GM18526 (cell line): ENCODE measurements around the gene SVOP.

ENCODE experiments used
- POLR2A ChIP-seq: IDR thresholded peaks from 3 replicates; pipeline ENCODE4 v1.6.1; 2011; ENCODE audit not compliant: insufficient read length; ENCODE audit errors: extremely low read depth

The SVOP gene

DNA sequence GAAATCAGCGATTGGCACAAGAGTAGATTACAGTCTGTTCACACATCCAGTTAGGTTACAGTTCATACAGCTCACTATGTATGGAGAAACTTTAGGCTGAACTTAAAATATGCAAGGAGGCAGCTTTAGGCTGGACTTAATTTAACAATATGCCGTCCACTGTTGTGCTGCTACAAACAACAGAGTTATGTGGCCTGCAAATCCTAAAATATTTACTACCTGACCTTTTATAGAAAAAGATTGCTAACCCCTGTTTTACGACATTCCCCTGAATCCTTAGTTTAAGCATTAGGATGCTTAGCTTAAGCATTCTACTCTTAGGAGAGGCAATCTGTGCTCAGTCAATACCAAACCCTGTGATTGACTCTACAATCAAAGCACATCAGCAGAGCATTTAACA lies 90.1 kb downstream of the SVOP start:
- TF ChIP-seq POLR2A = no peak

DNA sequence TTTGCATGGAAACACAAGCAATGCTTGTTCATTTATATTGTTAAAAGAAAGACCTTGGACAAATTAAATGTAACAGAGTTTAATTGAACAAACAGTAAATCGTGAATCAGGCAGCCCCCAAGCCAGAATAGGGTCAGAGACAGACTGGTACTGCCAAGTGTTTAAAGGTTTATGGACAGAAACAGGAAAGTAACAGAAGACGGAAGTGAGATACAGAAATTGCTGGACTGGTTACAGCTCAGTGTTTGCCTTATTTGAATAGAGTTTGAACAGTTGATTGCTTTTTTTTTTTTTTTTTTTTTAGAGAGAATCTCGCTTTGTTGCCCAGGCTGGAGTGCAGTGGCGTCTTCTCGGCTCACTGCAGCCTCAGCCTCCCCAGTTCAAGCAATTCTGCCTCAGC lies 90.7 kb downstream of the SVOP start:
- no peak for TF ChIP-seq POLR2A

DNA sequence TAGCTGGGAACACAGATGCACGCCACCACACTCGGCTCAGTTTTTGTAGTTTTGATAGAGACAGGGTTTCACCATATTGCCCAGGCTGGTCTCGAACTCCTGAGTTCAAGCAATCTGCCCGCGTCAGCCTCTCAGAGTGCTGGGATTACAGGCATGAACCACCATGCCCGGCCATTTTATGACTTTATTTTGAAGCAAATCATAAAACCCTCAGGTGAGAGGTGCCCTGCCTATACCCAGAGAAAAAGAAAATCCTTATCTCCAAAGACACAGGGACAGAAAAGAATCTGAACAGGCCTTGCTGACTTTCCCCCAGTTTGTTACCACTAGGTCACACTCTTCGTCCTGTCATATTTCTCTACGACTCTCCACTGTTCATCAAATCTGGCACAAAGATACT lies 92.2 kb downstream of the SVOP start:
- TF ChIP-seq POLR2A = no peak

DNA sequence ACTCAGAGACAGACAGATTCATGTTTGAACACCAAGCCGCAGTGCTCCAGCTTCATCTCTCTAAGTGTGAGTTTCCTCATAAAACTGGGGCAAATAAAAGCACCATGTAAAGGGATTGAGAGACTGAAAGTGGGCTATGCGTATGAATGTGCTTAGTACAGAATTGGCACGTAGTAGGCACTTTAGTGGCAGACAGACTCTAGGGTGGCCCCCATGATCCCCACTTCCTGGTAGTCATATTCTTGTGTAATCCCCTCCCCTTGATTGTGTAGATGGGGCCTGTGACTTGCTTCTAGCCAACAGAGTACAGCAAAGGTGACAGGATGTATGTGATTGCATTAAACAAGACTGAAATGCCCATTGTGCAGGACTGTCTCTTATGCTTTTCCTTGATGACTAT lies 98.0 kb downstream of the SVOP start:
- no peak for TF ChIP-seq POLR2A

DNA sequence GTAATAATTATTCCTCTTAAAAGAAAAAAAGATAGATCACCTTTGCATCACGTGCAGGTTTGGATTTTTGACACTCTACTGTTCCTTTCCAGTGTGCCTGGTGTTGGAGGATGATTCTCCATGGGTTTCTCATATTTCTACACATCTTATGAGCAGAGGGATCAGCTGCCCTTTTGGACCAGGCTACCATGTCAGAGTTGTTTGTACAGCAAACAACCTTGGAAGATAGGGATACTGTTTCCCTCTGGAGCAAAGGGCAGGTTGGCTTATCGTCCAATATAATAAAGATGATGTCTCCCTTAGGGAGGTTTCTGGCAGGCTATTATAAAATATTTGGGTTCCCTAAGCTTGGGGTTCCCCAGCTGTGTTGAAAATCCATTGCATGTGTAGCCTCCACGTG lies 98.9 kb downstream of the SVOP start:
- no peak for TF ChIP-seq POLR2A

DNA sequence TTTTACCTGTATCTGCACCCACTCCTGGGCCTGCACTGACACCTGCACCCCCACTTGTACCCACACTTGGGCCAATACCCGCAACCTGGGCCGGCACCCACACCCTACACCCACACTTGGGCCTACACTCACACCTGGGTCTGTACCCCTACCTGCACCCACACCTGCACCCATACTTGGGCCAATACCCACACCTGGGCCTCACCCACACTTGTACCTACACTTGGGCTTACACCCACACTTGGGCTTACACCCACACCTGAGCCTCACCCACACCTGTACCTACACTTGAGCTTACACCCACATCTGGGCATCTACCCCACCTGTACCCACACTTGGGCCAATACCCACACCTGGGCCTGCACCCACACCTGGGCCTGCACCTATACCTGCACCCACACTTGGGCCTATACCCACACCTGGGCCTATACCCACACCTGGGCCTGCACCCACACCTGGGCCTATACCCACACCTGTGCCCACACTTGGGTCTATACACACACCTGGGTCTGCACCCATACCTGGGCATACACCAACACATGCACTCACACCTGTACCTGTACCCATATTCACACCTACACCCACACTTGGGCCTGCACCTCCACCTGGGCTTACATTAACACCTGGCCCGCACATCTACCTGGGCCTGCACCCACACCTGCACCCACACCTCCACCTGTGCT lies 101.8 kb downstream of the SVOP start:
- TF ChIP-seq POLR2A = no peak

DNA sequence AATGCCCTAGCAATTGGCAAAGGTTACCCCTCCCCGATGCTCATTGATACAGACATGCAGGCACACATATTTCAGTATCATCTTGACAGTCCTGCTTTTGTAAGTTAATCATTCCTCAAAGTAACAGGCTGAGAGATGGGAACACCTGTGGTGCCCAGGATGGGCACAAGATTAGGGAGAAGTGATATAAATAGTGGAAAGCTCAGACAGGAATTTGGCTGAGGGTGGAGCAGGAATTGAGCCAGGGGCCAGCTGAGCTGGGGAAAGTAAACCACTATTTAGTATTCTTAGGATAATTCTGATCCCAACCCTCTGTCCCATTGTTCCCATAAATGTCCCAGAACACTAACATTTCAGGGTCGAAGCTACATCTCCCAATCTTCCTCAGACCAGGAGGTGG lies 102.7 kb downstream of the SVOP start:
- no peak for TF ChIP-seq POLR2A

DNA sequence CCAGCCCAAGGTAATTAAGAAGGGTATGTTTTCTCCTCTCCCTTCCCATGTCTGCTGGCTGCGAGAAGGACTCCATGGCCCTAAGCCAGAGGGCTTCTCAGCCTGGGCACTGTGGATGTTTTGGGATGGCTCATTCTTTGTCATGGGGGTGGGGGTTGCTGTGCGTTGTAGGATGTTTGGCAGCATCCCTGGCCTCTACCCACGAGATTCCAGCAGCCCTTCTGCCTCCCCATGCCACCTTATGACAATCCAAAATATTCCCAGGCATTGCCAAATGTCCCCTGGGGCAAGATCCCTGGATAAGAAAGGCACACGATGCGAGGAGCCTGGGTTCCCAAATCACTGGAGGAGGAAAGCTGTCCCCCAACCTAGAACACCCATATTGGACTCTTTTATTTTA lies 104.5 kb downstream of the SVOP start:
- no peak for TF ChIP-seq POLR2A

DNA sequence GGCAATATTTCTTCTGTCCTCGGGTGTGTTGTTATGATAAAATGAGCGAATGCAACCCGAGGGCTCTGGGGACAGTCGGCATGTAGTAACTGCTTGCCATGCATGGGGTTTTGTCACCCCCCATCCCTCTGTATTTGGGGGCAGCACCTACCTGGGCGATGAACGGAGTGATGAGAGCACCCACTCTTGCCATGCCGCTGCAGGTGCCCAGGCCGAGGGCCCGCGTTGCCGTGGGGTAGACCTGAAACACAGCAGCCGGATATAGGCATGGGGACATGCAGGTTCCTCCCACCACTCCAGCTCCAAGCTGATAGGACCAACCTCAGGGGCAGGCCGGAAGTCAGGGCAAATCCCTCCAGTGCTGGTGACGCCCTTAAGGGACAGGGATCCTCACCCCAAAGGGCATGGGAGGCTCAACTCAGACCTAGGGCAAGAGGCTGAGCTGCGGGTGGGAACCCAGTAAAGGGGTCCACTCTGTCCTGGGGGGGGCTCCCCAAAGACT lies 105.2 kb downstream of the SVOP start:
- TF ChIP-seq POLR2A = no peak

DNA sequence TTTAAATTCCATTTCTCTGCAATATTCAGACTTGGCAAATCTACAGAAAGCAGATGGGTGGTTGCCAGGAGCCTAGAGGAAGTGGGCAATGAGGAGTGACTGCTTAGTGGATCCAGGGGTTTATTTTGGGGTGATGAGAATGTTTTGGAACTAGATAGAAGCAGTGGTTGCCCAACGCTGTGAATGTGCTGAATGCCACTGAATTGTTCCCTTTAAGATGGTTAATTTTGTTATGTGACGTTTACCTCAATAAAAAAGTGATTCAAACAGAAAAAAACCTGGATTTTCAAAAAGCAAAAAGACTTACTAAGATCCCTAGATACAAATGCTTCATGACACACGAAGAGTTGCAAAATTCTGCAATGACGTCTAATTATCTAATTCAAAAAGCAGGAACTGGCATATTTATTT lies 106.7 kb downstream of the SVOP start:
- no peak for TF ChIP-seq POLR2A

DNA sequence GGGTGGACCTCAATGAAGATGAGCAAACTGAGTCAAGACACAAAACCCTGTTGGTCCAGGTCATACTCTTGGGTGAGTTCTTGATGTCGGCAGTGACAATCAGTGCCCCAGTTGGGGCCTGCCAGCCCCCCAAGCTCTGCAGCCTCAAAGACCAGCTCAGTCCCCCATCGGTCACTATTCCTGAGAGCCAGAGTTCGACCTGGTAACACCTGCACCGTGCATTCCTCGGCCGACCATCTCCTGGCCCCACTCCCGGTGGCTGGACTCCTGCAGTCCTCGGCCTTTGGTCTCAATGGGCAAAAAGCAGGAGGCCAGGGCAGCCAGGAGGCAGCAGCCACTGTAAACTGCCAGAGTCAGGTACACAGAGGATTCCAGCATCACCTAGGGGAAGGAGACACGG lies 108.5 kb downstream of the SVOP start:
- no peak for TF ChIP-seq POLR2A

DNA sequence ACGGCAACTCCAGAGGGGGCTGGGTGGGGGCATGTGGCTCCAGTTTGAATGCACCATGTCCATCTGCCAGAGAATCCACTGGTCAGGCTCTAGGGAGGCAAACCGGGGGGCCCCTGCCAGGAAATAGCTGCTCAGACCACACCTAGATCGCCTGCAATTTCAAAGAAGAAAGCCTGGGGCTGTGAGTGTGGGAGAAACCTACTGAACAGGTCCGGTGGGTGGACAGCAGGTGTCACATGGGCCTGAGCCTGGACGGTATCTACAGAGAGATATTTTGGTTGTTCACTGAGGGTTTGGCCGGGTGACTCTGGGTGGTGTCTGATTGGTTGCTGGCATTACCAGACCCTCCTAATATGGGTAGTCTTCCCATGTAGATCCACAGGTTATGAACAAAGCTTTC lies 109.0 kb downstream of the SVOP start:
- no peak for TF ChIP-seq POLR2A

DNA sequence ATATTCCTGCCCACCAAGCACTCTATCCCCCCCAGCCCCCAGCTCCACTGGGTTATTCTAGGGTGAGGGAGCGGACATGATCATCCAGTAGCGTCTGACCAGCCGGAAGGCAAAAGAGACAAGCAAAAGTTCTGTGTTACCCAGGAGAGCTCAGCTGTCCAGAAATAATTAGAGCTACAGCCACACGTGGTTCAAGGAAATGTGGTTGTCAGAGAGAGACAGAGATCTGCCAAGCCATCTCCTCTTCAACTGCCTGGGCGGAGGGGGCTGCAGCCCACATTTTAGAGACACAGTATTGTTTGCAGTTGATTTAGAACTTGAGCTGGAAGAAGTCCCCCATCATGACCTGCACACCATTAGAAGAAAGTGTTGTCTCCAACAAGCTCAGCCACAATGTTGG lies 110.5 kb downstream of the SVOP start:
- no peak for TF ChIP-seq POLR2A

DNA sequence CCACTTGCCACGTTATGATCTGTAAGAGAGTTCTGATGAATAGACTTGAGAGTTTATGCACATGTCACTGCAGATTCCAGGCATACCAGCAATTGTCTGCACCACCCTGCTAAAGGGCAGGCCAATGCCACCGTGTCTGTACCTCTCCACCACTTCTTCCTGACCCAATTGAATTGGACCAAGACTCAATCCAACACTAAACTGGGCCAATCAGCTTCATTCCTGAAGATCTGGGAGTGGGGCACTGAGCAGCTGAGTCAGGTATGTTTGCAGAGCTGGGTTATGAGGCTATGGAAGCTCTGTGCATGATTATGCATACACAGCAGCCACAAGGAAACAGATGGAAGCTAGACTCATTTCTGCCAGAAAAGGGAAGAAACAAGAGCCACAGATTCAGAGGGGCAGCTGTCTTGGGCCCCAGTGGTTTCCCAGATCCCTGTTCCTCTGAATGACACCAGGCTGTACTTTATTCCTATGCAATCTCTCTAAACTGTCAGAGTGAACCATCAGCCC lies 113.0 kb downstream of the SVOP start:
- TF ChIP-seq POLR2A = no peak

DNA sequence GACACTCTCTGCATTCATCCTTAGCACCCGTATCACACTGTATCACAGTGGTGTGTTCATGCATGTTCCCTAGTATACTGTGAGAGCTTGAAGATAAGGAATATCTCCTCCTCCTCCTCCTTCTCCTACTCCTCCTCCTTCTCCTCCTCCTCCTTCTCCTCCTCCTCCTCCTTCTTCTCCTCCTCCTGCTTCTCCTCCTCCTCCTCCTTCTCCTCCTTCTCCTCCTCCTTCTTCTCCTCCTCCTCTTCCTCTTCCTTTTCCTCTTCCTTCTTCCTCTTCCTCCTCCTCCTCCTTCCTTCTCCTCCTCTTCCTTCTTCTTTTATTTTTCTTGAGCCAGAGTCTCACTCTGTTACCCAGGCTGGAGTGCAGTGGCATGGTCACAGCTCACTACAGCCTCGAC lies 113.9 kb downstream of the SVOP start:
- no peak for TF ChIP-seq POLR2A

DNA sequence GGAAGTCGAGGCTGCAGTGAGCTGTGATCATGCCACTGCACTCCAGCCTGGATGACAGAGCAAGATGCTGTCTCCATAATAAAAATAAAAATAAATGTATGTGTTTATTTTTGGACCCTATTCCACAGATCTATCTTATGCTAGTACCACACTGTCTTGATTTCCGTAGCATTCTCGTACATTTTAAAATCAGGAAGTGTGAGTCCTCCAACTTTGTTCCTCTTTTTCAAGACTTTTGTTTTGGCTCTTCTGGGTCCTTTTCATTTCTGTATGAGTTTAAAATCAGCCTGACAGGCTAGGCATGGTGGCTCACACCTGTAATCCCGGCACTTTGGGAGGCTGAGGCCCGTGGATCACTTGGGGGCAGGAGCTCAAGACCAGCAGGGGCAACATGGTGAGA lies 115.1 kb downstream of the SVOP start:
- TF ChIP-seq POLR2A = no peak

DNA sequence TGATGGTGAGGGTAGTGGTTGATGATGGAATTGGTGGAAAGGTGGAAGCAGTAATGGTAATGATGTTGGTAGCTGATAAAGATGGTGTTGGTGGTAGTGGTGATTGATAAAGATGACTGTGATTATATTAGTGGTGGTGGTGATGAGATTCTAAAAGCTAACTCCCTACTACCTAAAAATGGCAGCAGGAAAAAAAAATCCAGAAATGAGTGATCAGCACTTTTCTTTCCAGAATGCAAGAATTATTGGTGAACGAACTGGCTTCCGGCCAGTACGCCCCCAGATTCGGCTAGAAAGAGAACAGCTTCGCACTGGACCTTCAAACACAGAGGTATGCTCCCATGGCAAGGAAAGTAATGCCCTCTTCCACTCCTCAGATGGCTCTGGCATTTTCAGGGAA lies 121.7 kb downstream of the SVOP start:
- no peak for TF ChIP-seq POLR2A

DNA sequence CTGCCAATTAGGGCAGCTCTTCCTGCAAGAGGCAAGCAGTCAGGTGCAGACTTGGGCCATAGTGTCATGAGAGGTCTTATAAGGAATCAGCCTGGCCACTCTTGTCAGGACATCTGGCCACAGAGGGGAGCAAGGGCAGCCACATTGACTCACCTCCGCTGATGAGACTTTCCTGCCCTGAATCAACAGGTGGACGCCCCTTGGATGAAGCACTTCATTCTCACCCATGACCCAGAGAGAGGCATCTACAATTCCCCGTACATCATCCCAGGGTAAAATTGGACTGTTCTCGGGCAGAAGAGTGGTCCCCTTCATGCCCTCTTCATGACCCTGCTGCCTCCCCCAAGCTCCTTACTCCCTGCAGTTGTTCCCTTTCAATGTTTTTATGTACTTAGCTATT lies 124.1 kb downstream of the SVOP start:
- no peak for TF ChIP-seq POLR2A

DNA sequence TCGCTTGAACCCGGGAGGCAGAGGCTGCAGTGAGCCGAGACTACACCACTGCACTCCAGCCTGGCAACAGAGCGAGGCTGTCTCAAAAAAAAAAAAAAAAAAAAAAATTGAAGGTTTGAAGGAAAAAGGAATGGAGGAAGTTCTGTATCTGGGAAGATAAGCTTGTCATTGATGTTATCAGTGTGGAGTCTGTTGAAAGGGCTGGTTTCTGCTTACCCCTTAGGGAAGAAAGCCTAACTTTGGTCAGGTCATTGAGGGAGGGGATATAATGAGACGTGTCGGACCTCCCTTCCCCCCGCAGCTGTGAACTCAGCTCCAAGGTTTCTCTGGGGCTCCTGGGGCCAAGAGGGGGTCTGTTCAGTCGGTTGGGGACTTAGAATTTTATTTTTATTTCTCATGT lies 124.5 kb downstream of the SVOP start:
- TF ChIP-seq POLR2A = no peak
